ENCODE measurements around the gene NUP50. TPM values are rescaled to one million over a fixed set of nuclear protein-coding genes. Genes with fewer than 3 reads are reported as not detected.
A peak's percentile ranks its signal among the peaks of the same experiment; 100 is the strongest.

Gene NUP50
- total and polyA plus RNA-seq, 2 of the 13 experiments (the other 11 are each of a cell fraction or from before 2014, with no cell fraction given), result 14.2 to 52.4 TPM

DNA sequence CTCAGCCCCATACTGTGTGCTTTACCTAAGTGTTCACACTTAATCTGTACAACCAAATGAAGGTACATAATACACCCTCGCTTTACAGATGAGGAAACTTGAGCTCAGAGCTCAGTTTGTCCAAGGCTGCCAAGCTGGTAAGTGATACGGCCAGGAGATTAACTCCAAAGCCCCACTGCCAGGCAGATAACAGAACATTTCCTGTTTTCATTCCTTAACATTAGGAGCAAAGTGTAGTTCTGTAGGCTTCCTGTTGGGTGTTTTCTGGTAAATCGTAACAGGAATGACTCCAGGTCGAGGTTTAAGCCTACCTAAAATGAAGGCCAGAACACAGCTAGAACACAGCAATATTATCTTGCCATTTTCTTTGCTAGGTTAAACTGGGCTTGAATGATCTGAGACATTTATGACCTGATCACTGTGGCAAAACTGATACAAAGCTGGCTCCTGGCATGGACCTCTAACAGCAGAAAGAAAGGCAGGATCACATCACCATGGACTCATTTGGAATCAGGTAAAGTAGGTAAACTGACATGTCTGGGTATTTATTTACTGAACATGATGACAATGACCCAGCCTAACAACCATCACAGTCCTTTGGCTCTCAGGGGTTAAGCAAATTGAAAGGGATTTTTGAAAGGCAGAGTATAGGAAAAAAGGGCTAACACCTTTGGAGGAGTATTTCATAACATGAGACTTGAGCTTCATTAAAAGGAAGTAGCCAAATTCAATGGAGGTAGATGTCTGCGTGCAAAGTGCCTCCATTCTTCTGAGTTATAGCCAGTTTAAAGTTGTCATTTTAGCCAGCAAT lies 3.9 kb upstream of the NUP50 start (continued):
- TF ChIP-seq, protein P1, sequence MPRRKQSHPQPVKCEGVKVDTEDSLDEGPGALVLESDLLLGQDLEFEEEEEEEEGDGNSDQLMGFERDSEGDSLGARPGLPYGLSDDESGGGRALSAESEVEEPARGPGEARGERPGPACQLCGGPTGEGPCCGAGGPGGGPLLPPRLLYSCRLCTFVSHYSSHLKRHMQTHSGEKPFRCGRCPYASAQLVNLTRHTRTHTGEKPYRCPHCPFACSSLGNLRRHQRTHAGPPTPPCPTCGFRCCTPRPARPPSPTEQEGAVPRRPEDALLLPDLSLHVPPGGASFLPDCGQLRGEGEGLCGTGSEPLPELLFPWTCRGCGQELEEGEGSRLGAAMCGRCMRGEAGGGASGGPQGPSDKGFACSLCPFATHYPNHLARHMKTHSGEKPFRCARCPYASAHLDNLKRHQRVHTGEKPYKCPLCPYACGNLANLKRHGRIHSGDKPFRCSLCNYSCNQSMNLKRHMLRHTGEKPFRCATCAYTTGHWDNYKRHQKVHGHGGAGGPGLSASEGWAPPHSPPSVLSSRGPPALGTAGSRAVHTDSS (CRISPR knock-in tag; conservative IDR thresholded peaks at IDR 0.05), result no peak
- TF ChIP-seq GFI1 (CRISPR knock-in tag; IDR thresholded peaks at IDR 0.05; ENCODE audit: borderline replicate concordance) (no peak), SSRP1 (CRISPR knock-in tag; IDR thresholded peaks at IDR 0.05) (no peak), SALL1 (CRISPR knock-in tag; IDR thresholded peaks at IDR 0.05) (peak; percentile 43; the same call in 1 of the 2 replicates), RORA (CRISPR knock-in tag; IDR thresholded peaks at IDR 0.05) (no peak), ZNF547 (CRISPR knock-in tag; IDR thresholded peaks at IDR 0.05) (no peak), ZNF138 (CRISPR knock-in tag; IDR thresholded peaks at IDR 0.05; ENCODE audit: low read depth) (no peak), ZNF446 (CRISPR knock-in tag; IDR thresholded peaks at IDR 0.05) (no peak)
- TF ChIP-seq, protein P2, sequence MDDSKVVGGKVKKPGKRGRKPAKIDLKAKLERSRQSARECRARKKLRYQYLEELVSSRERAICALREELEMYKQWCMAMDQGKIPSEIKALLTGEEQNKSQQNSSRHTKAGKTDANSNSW (CRISPR knock-in tag; IDR thresholded peaks at IDR 0.05; ENCODE audit: borderline replicate concordance), result no peak
- TF ChIP-seq, protein P3, sequence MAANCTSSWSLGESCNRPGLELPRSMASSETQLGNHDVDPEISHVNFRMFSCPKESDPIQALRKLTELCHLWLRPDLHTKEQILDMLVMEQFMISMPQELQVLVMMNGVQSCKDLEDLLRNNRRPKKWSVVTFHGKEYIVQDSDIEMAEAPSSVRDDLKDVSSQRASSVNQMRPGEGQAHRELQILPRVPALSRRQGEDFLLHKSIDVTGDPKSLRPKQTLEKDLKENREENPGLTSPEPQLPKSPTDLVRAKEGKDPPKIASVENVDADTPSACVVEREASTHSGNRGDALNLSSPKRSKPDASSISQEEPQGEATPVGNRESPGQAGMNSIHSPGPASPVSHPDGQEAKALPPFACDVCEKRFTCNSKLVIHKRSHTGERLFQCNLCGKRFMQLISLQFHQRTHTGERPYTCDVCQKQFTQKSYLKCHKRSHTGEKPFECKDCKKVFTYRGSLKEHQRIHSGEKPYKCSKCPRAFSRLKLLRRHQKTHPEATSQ (CRISPR knock-in tag; IDR thresholded peaks at IDR 0.05; ENCODE audit: borderline replicate concordance), result no peak
